GM19099 (cell line): Measurements from ENCODE around the gene MAN1A1.

Experiments used
- POLR2A ChIP-seq: IDR thresholded peaks from 3 replicates; pipeline ENCODE4 v1.6.1; 2011; ENCODE audit warnings: low read depth; ENCODE audit not compliant: insufficient read length; ENCODE audit errors: extremely low read depth

The MAN1A1 gene

GRCh38 chr6:119200512-119201175 lies 148.9 kb downstream of the MAN1A1 start:
- TF ChIP-seq POLR2A = no peak

GRCh38 chr6:119197271-119197670 lies 152.3 kb downstream of the MAN1A1 start:
- no peak for TF ChIP-seq POLR2A

GRCh38 chr6:119196715-119197114 lies 152.8 kb downstream of the MAN1A1 start:
- TF ChIP-seq POLR2A = no peak

- TF ChIP-seq POLR2A = no peak
Measured at GRCh38 chr6:119195848-119196247, 153.7 kb downstream of the MAN1A1 start.

- TF ChIP-seq POLR2A = no peak
Measured at GRCh38 chr6:119195204-119195603, 154.4 kb downstream of the MAN1A1 start.

DNA sequence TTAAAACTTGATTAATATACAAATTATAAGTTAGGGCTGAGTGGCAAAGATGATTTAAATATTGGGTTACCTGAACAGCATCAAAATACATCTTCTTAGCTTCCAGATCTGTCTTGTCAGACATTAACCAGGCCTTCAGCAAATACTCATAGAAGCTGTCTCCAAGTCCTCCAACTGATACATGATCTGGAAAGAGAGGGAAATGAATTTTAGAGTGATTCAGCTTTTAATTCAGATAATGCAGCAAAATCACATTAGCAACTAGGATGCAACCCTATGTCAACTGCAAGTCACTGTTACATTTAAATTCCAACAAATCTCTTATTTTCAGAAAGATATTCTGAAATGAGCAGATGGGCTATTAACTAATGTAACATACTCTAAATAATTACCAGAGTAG lies 155.9 kb downstream of the MAN1A1 start:
- TF ChIP-seq POLR2A = no peak

DNA sequence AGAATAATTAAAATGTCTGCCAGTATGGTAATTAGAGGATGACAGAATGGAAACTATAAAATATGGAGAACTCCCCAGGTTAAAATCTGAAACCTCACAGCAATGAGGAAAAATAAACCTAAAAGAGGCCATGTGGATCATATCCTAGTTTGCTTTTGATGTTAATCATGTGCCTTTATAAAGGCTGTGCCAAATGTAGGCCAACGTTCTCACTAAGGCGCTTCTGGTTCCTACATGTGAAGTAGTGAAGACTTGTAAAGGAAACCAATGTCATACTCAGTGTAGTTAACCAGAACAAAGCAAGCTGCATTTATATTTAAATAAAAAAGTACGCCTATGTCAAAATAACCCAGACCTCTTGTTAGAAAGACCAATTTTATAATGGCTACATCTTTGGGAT lies 157.4 kb downstream of the MAN1A1 start:
- TF ChIP-seq POLR2A = no peak

- no peak for TF ChIP-seq POLR2A
Measured at GRCh38 chr6:119190176-119190575, 159.4 kb downstream of the MAN1A1 start.

DNA sequence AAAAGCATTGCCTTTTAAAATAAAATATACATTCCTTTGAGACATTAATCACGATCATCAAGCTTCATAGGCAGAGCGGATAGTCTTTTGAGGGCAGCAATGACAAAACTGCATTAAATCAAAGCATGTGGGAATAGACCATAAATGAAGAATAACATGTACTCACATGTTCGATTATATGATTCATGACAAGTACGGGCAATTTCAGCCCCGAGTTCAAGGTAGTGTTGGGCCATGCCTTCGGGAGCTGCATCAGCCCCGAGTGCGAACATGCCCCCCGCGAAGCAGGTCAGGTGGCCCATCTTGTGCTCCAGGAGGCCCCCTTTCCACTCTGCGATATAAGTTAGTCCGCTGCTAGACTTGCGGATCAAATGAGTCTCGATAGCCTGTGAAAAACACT lies 160.1 kb downstream of the MAN1A1 start:
- no peak for TF ChIP-seq POLR2A

GRCh38 chr6:119187596-119187995 lies 162.0 kb downstream of the MAN1A1 start:
- TF ChIP-seq POLR2A = no peak

- no peak for TF ChIP-seq POLR2A
Measured at GRCh38 chr6:119186490-119186889, 163.1 kb downstream of the MAN1A1 start.

- TF ChIP-seq POLR2A = no peak
Measured at GRCh38 chr6:119184008-119184648, 165.4 kb downstream of the MAN1A1 start.

- TF ChIP-seq POLR2A = no peak
Measured at GRCh38 chr6:119183457-119183856, 166.1 kb downstream of the MAN1A1 start.

DNA sequence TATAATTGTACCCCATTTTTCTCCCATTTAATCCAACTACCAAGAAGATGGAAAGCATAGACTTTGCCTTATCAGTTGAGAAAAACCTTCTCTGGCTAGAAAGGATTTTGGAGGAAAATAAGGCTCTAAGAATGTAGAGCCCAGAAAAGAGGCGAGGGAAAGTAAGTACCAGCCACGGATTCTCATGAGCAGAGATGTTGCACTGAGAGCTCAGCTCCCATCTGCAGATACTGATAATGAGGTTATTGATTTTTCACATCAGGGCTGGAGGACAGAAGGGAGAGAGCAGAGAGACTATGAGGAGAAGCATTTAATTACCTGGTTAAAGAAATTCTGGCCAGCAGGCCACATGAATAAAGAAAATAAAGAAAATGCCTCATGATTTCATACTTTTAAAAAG lies 166.7 kb downstream of the MAN1A1 start:
- no peak for TF ChIP-seq POLR2A

- no peak for TF ChIP-seq POLR2A
Measured at GRCh38 chr6:119182216-119182803, 167.3 kb downstream of the MAN1A1 start.

DNA sequence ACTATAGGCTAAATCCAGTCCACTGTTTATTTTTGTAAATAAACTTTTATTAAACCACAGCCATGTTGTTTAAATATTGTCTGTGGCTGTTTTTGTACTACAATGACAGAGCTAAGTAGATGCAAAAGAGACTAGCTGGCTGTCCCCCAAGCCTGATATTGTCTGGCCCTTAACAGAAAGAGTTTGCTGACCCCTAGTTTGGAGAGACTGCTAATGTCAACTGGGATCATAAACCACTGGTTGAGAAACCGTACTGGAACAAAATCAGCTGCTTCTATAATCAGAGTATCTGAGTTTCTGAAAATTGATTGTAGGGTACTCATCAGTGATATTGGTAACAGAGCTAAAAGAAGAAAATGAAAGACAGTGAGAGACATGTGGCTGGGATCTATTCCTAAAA lies 168.5 kb downstream of the MAN1A1 start:
- TF ChIP-seq POLR2A = no peak

GRCh38 chr6:119179842-119180241 lies 169.7 kb downstream of the MAN1A1 start:
- no peak for TF ChIP-seq POLR2A

GRCh38 chr6:119179062-119179461 lies 170.5 kb downstream of the MAN1A1 start:
- TF ChIP-seq POLR2A = no peak
